KG1 (cell line): ENCODE measurements around the gene SATB1.
"Not testable (repeated sequence)": the region's sequence is repeated elsewhere in the genome, so short reads cannot be mapped to it uniquely, and the experiment has no call there.

Experiments used
- DNase-seq: peaks from one replicate; lab custom pipeline; 2025; lab: John Stamatoyannopoulos, UW

SATB1 gene

GRCh38 chr3:18424729-18425640, at the start of gene SATB1:
SATB1 (minus strand) TSS chr3:18425339; CDS start chr3:18420967, 4,372 bp downstream.
- no peak for DNase-seq

GRCh38 chr3:18474202-18474601, 49.1 kb upstream of the SATB1 start:
- no peak for DNase-seq

GRCh38 chr3:18469775-18470174, 44.6 kb upstream of the SATB1 start:
- no peak for DNase-seq

- DNase-seq, result no peak
Measured at GRCh38 chr3:18466136-18466535, 41.0 kb upstream of the SATB1 start.

- DNase-seq, result no peak
Measured at GRCh38 chr3:18454766-18455165, 29.6 kb upstream of the SATB1 start.

GRCh38 chr3:18449618-18450017, 24.5 kb upstream of the SATB1 start:
- DNase-seq, result not testable (repeated sequence)

- no peak for DNase-seq
Measured at GRCh38 chr3:18447720-18448119, 22.6 kb upstream of the SATB1 start.

- no peak for DNase-seq
Measured at GRCh38 chr3:18446149-18446825, 21.1 kb upstream of the SATB1 start.

- peak; percentile 70 for DNase-seq
Measured at GRCh38 chr3:18445401-18446148, 20.4 kb upstream of the SATB1 start.

GRCh38 chr3:18444595-18445400, 19.7 kb upstream of the SATB1 start:
- DNase-seq, result peak; percentile 58

- DNase-seq, result no peak
Measured at GRCh38 chr3:18443665-18444594, 18.8 kb upstream of the SATB1 start.

- DNase-seq, result no peak
Measured at GRCh38 chr3:18442756-18443664, 17.9 kb upstream of the SATB1 start.

GRCh38 chr3:18441551-18441950, 16.4 kb upstream of the SATB1 start:
- no peak for DNase-seq

- DNase-seq, result no peak
Measured at GRCh38 chr3:18440066-18440722, 15.1 kb upstream of the SATB1 start.

GRCh38 chr3:18439281-18439680, 14.1 kb upstream of the SATB1 start:
- DNase-seq, result no peak

- DNase-seq, result no peak
Measured at GRCh38 chr3:18438586-18438985, 13.4 kb upstream of the SATB1 start.

- DNase-seq, result no peak
Measured at GRCh38 chr3:18436213-18436612, 11.1 kb upstream of the SATB1 start.

- DNase-seq, result no peak
Measured at GRCh38 chr3:18434711-18435110, 9.6 kb upstream of the SATB1 start.

- DNase-seq, result no peak
Measured at GRCh38 chr3:18432752-18433151, 7.6 kb upstream of the SATB1 start.
